Smooth muscle cell (in vitro differentiated cells): ENCODE measurements around the gene ECE1. TPM values are rescaled to one million over a fixed set of nuclear protein-coding genes. Genes with fewer than 3 reads are reported as not detected.
"Not testable (repeated sequence)": the region's sequence is repeated elsewhere in the genome, so short reads cannot be mapped to it uniquely, and the experiment has no call there.

Experiments
- DNase-seq: peaks from one replicate; lab custom pipeline; 2025; ENCODE audit not compliant: unreplicated experiment; lab: John Stamatoyannopoulos, UW
- H2AFZ ChIP-seq: fragments of 200-600 bp; sonication (generic); 2 replicates; pipeline ENCODE4 v1.6.0; 2016; ENCODE audit warnings: antibody characterized with exemption, low read depth, mild to moderate bottlenecking
- H3F3A ChIP-seq: fragments of 200-600 bp; sonication (generic); 2 replicates; pipeline ENCODE4 v1.6.0; 2017; ENCODE audit warnings: antibody characterized with exemption, low read depth
- H3K27ac ChIP-seq: fragments of 200-600 bp; sonication (generic); 2 replicates; pipeline ENCODE4 v1.5.1; 2016; ENCODE audit warnings: low read depth, mild to moderate bottlenecking
- H3K27me3 ChIP-seq: fragments of 200-600 bp; sonication (generic); 2 replicates; pipeline ENCODE4 v1.6.1; 2016; ENCODE audit warnings: low read depth, mild to moderate bottlenecking
- H3K36me3 ChIP-seq: fragments of 200-600 bp; sonication (generic); 2 replicates; pipeline ENCODE4 v1.5.1; 2016; ENCODE audit warnings: low read depth
- H3K4me1 ChIP-seq: fragments of 200-600 bp; sonication (generic); 2 replicates; pipeline ENCODE4 v1.5.1; 2016; ENCODE audit warnings: low read depth
- H3K4me2 ChIP-seq: fragments of 200-600 bp; sonication (generic); 2 replicates; pipeline ENCODE4 v1.6.0; 2016; ENCODE audit warnings: mild to moderate bottlenecking
- H3K4me3 ChIP-seq: fragments of 200-600 bp; sonication (generic); 2 replicates; pipeline ENCODE4 v1.5.1; 2016; ENCODE audit warnings: mild to moderate bottlenecking
- H3K79me2 ChIP-seq: fragments of 200-600 bp; sonication (generic); 2 replicates; pipeline ENCODE4 v1.6.0; 2016; ENCODE audit warnings: low read depth, mild to moderate bottlenecking
- H3K9ac ChIP-seq: fragments of 200-600 bp; sonication (generic); 2 replicates; pipeline ENCODE4 v1.6.0; 2016; ENCODE audit warnings: low read depth
- H3K9me3 ChIP-seq: fragments of 200-600 bp; sonication (generic); replicated peaks from 2 replicates; pipeline ENCODE4 v1.5.1; 2016; ENCODE audit warnings: low read depth
- H4K20me1 ChIP-seq: fragments of 200-600 bp; sonication (generic); 2 replicates; pipeline ENCODE4 v1.6.0; 2016; ENCODE audit warnings: low read depth
- WGBS: methylation state at CpG from one replicate; pipeline ENCODE4 v1.1.7; 2016; ENCODE audit warnings: low lambda C conversion rate; 5-methylcytosine and 5-hydroxymethylcytosine counted together
- polyA plus RNA-seq: library from polyadenylated mRNA; unstranded; fragments of >200 nt; fragmentation: Nextera tagmentation; extraction: Ambion mirVana; gene quantifications from 2 replicates; pipeline ENCODE4 v1.2.1, GENCODE V29; 2016
- total RNA-seq: library from RNA; depleted of rRNA; stranded (reverse); fragments of >200 nt; gene quantifications from 2 replicates; pipeline ENCODE4 v1.2.3, GENCODE V29; 2014
- TF ChIP-seq, protein P1 (sequence below): fragments of 200-600 bp; sonication (generic); IDR thresholded peaks from 2 replicates; pipeline ENCODE4 v1.5.1; 2017; ENCODE audit warnings: borderline replicate concordance, mild to moderate bottlenecking, antibody characterized with exemption; ENCODE audit not compliant: insufficient read depth, poor library complexity, severe bottlenecking

The ECE1 gene
- total and polyA plus RNA-seq, 2 experiments from 2014 or later = 108 to 129 TPM

DNA sequence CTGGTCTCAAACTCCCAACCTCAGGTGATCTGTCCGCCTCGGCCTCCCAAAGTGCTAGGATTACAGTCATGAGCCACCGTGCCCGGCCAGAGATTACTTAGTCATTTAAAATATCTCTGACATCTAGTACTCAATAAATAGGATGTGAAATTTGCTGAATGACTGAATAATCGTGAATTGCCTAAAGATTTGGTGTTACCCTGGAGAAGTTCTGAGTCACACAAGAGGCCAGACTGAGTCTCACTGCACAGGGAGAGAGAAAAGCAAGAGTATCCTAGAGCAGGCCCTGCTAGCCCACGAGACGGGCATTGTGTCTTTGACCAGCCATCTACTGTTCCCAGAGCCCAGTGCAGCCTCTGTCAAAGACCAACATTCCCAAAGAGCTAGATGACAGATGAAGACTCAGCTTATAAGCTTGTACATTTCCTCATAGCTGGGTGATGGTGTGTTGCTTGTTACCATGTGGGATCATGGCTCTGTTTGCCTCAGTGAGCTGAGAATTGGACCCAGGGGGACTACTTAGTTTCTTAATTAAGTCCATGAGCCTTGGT, 108.0 kb downstream of the ECE1 start:
- no peaks in the 10 kb centered on the region for H3K9me3 ChIP-seq

DNA sequence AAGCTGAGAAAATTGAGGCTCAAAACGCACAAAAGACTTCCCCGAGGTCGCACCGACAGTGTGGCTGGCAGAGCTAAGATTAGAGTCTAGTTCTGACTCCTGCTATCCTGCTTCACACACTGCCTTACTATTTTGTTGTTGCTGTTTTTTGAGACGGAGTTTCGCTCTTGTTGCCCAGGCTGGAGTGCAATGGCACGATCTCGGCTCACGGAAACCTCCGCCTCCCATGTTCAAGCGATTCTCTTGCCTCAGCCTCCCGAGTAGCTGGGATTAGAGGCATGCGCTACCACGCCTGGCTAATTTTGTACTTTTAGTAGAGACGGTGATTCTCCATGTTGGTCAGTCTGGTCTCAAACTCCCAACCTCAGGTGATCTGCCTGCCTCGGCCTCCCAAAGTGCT, 112.0 kb downstream of the ECE1 start:
- not testable (repeated sequence) for H3K27me3 ChIP-seq, H3K4me1 ChIP-seq

More for the DNA sequence above, 108.0 kb downstream of the ECE1 start:
- H4K20me1 ChIP-seq = no peaks in the 10 kb centered on the region
- H3K79me2 ChIP-seq = no peaks in the 10 kb centered on the region
- DNase-seq = no peak
- no peaks in the 10 kb centered on the region for H3K36me3 ChIP-seq
- H3F3A ChIP-seq = peaks cover 2% of the 10 kb centered on the region
- H3K4me1 ChIP-seq = no peaks in the 10 kb centered on the region
- H3K9ac ChIP-seq = no peak overlapping the region
- H2AFZ ChIP-seq = no peak overlapping the region
- WGBS = 87% methylated on average over 7 of the region's 7 CpGs
- H3K27me3 ChIP-seq = no peaks in the 10 kb centered on the region
- no peak overlapping the region for H3K27ac ChIP-seq
- H3K4me2 ChIP-seq = no peak overlapping the region
- no peak overlapping the region for H3K4me3 ChIP-seq
- TF ChIP-seq, protein P1, sequence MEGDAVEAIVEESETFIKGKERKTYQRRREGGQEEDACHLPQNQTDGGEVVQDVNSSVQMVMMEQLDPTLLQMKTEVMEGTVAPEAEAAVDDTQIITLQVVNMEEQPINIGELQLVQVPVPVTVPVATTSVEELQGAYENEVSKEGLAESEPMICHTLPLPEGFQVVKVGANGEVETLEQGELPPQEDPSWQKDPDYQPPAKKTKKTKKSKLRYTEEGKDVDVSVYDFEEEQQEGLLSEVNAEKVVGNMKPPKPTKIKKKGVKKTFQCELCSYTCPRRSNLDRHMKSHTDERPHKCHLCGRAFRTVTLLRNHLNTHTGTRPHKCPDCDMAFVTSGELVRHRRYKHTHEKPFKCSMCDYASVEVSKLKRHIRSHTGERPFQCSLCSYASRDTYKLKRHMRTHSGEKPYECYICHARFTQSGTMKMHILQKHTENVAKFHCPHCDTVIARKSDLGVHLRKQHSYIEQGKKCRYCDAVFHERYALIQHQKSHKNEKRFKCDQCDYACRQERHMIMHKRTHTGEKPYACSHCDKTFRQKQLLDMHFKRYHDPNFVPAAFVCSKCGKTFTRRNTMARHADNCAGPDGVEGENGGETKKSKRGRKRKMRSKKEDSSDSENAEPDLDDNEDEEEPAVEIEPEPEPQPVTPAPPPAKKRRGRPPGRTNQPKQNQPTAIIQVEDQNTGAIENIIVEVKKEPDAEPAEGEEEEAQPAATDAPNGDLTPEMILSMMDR = no peak

DNA sequence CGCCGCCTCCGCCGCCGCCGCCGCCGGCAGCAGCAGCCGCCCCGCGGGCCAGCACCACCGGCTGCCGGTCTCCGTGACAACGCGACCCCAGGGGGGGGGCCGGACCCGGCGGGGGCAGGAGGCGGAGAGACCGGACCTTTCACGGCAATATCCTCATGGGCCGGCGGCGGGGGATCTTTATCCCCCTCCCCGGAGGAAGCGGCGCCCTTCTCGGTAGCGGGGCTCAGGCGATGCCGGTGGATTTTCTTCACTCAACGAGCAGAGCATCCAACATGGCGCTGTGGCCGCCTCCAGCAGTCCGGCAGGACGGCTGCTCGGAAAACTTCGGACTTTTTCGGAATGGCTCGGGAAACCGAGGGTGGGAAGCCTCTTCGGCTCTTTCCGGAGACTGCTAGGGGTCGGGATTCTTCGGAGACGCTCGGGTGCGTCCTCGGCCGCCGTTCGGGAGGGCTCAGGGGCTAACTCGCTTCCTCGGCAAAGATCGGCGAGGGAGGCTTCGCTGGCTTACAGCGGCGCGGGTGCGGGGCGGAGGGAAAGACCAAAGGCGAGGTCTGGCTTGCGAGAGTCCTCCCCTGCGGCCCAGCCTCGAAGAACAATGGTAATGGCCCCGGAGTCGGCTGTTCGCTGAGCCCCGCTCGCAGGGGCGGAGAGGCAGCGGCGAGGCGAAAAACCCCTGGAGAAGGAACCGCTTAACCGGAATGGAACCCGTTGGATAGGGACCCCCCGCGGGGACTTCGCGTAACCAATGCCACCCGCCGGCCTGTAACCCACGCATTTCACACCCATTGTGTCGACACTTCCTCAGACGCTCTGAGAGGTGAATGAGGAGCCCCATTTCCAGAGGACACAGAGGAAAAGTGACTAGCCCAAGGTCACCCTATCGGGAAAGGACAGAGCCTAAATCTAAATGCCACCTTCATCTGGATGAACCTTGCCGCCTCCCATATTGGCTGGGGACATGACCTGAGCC, 113.4 kb downstream of the ECE1 start, which contains the start of gene EIF4G3:
TSS of gene EIF4G3 (minus strand) at position 312 of the 970 bp plus-strand sequence. CDS start 174,155 bp downstream, outside the sequence.
- H3K4me1 ChIP-seq = peaks cover 9% of the 10 kb centered on the region
- H3K4me2 ChIP-seq = peak within 1 kb of the TSS; percentile 88
- no peaks in the 10 kb centered on the region for H3K36me3 ChIP-seq
- H3F3A ChIP-seq = peaks cover 2% of the 10 kb centered on the region
- 5% methylated on average over 64 of the region's 90 CpGs for WGBS
- DNase-seq = peak; percentile 79
- no peaks in the 10 kb centered on the region for H3K27me3 ChIP-seq
- H3K9ac ChIP-seq = peak within 1 kb of the TSS; percentile 89
- H3K79me2 ChIP-seq = peaks cover 40% of the 10 kb centered on the region
- TF ChIP-seq, protein P1 = no peak
- no peaks in the 10 kb centered on the region for H3K9me3 ChIP-seq
- H2AFZ ChIP-seq = peak within 1 kb of the TSS; percentile 91
- H4K20me1 ChIP-seq = peaks cover 33% of the 10 kb centered on the region
- peak within 1 kb of the TSS; percentile 82 for H3K27ac ChIP-seq
- peak within 1 kb of the TSS; percentile 98 for H3K4me3 ChIP-seq

More for the DNA sequence above, 112.0 kb downstream of the ECE1 start:
- H2AFZ ChIP-seq, H3F3A ChIP-seq, DNase-seq, H3K9me3 ChIP-seq, H3K9ac ChIP-seq, H3K4me2 ChIP-seq, H3K36me3 ChIP-seq, H3K27ac ChIP-seq, H3K4me3 ChIP-seq: not testable (repeated sequence)
- Histone ChIP-seq H3K79me2 (peaks cover 26% of the 10 kb centered on the region), H4K20me1 (peaks cover 20% of the 10 kb centered on the region)
- 96% methylated on average over 16 of the region's 16 CpGs for WGBS
